Endothelial cell (in vitro differentiated cells): Measurements from ENCODE around the gene LETM1. TPM values are rescaled to one million over a fixed set of nuclear protein-coding genes. Genes with fewer than 3 reads are reported as not detected.

Experiments used
- DNase-seq: peaks from one replicate; pipeline ENCODE4 v3.0.0; 2021; ENCODE audit warnings: low spot score
- H3K27ac Mint-ChIP-seq: one replicate; pipeline ENCODE4 v1.8.0; 2021; ENCODE audit warnings: mixed read lengths, inconsistent platforms; ENCODE audit not compliant: unreplicated experiment
- H3K27me3 Mint-ChIP-seq: one replicate; pipeline ENCODE4 v1.8.0; 2021; ENCODE audit warnings: mild to moderate bottlenecking, moderate library complexity, mixed read lengths, inconsistent platforms; ENCODE audit not compliant: unreplicated experiment
- H3K36me3 Mint-ChIP-seq: one replicate; pipeline ENCODE4 v1.8.0; 2021; ENCODE audit warnings: mild to moderate bottlenecking, low read depth, mixed read lengths, inconsistent platforms; ENCODE audit not compliant: unreplicated experiment
- H3K4me1 Mint-ChIP-seq: one replicate; pipeline ENCODE4 v1.8.0; 2021; ENCODE audit warnings: mild to moderate bottlenecking, mixed read lengths, inconsistent platforms; ENCODE audit not compliant: unreplicated experiment
- H3K4me3 Mint-ChIP-seq: one replicate; pipeline ENCODE4 v1.8.0; 2021; ENCODE audit warnings: mild to moderate bottlenecking, mixed read lengths, inconsistent platforms; ENCODE audit not compliant: unreplicated experiment
- H3K9me3 Mint-ChIP-seq: one replicate; pipeline ENCODE4 v1.8.0; 2021; ENCODE audit warnings: mixed read lengths, inconsistent platforms; ENCODE audit not compliant: unreplicated experiment
- CTCF ChIP-seq: fragments of 200-600 bp; sonication (generic); IDR thresholded peaks from one replicate; pipeline ENCODE4 v1.5.0; 2021; ENCODE audit warnings: antibody characterized with exemption; ENCODE audit not compliant: unreplicated experiment
- total RNA-seq: library from RNA; stranded (reverse); fragmentation: NEBNext Ultra II Directional; extraction: Animal tissue kit (Norgen Biotek cat#: 25700); gene quantifications from one replicate; pipeline ENCODE4 v1.2.1, GENCODE V29; 2021; ENCODE audit not compliant: unreplicated experiment

LETM1 gene
- total RNA-seq, 1 donor from 2014 or later: 37.1 TPM

GRCh38 chr4:1896658-1896991 lies 40.7 kb upstream of the LETM1 start:
- Mint-ChIP-seq H3K4me1 (peaks cover 5% of the 10 kb centered on the region), H3K4me3 (no peak overlapping the region), H3K9me3 (no peaks in the 10 kb centered on the region), H3K27ac (no peak overlapping the region), H3K36me3 (peaks cover 7% of the 10 kb centered on the region), H3K27me3 (no peaks in the 10 kb centered on the region)
- DNase-seq: no peak
- TF ChIP-seq CTCF: no peak

- no peak for DNase-seq
- H3K27ac Mint-ChIP-seq: no peak overlapping the region
- H3K27me3 Mint-ChIP-seq: no peaks in the 10 kb centered on the region
- peaks cover 4% of the 10 kb centered on the region for H3K36me3 Mint-ChIP-seq
- H3K9me3 Mint-ChIP-seq: no peaks in the 10 kb centered on the region
- H3K4me3 Mint-ChIP-seq: no peak overlapping the region
- TF ChIP-seq CTCF: no peak
- H3K4me1 Mint-ChIP-seq: peaks cover 5% of the 10 kb centered on the region
Observed at GRCh38 chr4:1895971-1896657, 40.2 kb upstream of the LETM1 start.

GRCh38 chr4:1890979-1891570 lies 35.1 kb upstream of the LETM1 start:
- H3K27ac Mint-ChIP-seq: no peak overlapping the region
- H3K4me1 Mint-ChIP-seq: peaks cover 5% of the 10 kb centered on the region
- no peaks in the 10 kb centered on the region for H3K36me3 Mint-ChIP-seq
- no peak for DNase-seq
- H3K9me3 Mint-ChIP-seq: no peaks in the 10 kb centered on the region
- no peak for TF ChIP-seq CTCF
- H3K4me3 Mint-ChIP-seq: no peak overlapping the region
- H3K27me3 Mint-ChIP-seq: no peaks in the 10 kb centered on the region

- TF ChIP-seq CTCF: no peak
- no peak overlapping the region for H3K27ac Mint-ChIP-seq
- no peak for DNase-seq
- H3K4me3 Mint-ChIP-seq: no peak overlapping the region
- H3K27me3 Mint-ChIP-seq: peaks cover 3% of the 10 kb centered on the region
- no peaks in the 10 kb centered on the region for H3K36me3 Mint-ChIP-seq
- H3K4me1 Mint-ChIP-seq: peaks cover 8% of the 10 kb centered on the region
- no peaks in the 10 kb centered on the region for H3K9me3 Mint-ChIP-seq
Observed at GRCh38 chr4:1887052-1887451, 31.1 kb upstream of the LETM1 start.

- no peak for TF ChIP-seq CTCF
- Mint-ChIP-seq H3K27me3 (peaks cover 7% of the 10 kb centered on the region), H3K36me3 (no peaks in the 10 kb centered on the region), H3K4me3 (no peak overlapping the region), H3K9me3 (no peaks in the 10 kb centered on the region), H3K4me1 (peaks cover 15% of the 10 kb centered on the region), H3K27ac (no peak overlapping the region)
- DNase-seq: no peak
Observed at GRCh38 chr4:1885414-1885813, 29.5 kb upstream of the LETM1 start.
